T-helper 2 cell treated with Interferon-gamma antibody and Interleukin-4, amounts not matched to agents 100 ng/mL and 5 ng/mL, for 36 hours (primary cell): ENCODE results near the gene CSTF1. TPM values are rescaled to one million over a fixed set of nuclear protein-coding genes. Genes with fewer than 3 reads are reported as not detected.

Source experiments
- intact Hi-C: fragments of 100-400 bp; cut with micrococcal nuclease; formaldehyde crosslinking; loops from one replicate; pipeline ENCODE4 v1.15.1; 2023
- total RNA-seq: library from RNA; stranded (reverse); gene quantifications from 2 replicates; pipeline ENCODE4 v1.2.3, GENCODE V29; 2022

Gene CSTF1
- 48.6 and 49.4 TPM in 2 replicates for total RNA-seq

GRCh38 chr20:56392132-56392880 is at the start of gene CSTF1, which contains the start of gene AURKA:
Gene CSTF1 (plus strand): TSS chr20:56392645. CDS start chr20:56395553, 2,908 bp downstream.
Gene AURKA (minus strand): TSS chr20:56392215. CDS start chr20:56388197, 4,018 bp downstream.
- intact Hi-C loops, result loop anchor here (1.0 to 2.0 kb wide), 4 partner anchors 20 to 998 kb away; partner anchors contain the start of genes CASS4, FAM210B, RBM38 and RTF2

- intact Hi-C loops, result loop anchor here (5.0 kb wide), 1 partner anchor 1660 kb away; no protein-coding TSS in a partner anchor
Observed at GRCh38 chr20:56342783-56343182, 49.7 kb upstream of the CSTF1 start.

- intact Hi-C loops, result loop anchor here (2.0 to 5.0 kb wide), 2 partner anchors 97 to 1662 kb away; no protein-coding TSS in a partner anchor
Observed at GRCh38 chr20:56343861-56344381, 48.5 kb upstream of the CSTF1 start.

- intact Hi-C loops, result loop anchor here (2.0 kb wide), 1 partner anchor 99 kb away; no protein-coding TSS in a partner anchor
Observed at GRCh38 chr20:56345911-56346310, 46.5 kb upstream of the CSTF1 start.

GRCh38 chr20:56347628-56348304 is 44.7 kb upstream of the CSTF1 start:
- intact Hi-C loops, result no loop called here

GRCh38 chr20:56348305-56348693 is 44.1 kb upstream of the CSTF1 start:
- intact Hi-C loops, result no loop called here

GRCh38 chr20:56348746-56349145 is 43.7 kb upstream of the CSTF1 start:
- intact Hi-C loops, result no loop called here

GRCh38 chr20:56350842-56351241 is 41.6 kb upstream of the CSTF1 start:
- intact Hi-C loops, result no loop called here

GRCh38 chr20:56352345-56353055 is 39.9 kb upstream of the CSTF1 start:
- intact Hi-C loops, result no loop called here

- intact Hi-C loops, result no loop called here
Observed at GRCh38 chr20:56353356-56353755, 39.1 kb upstream of the CSTF1 start.

- intact Hi-C loops, result loop anchor here (1.0 kb wide), 1 partner anchor 34 kb away; the partner anchor contains the start of genes AURKA and CSTF1
Observed at GRCh38 chr20:56358070-56358469, 34.4 kb upstream of the CSTF1 start.

GRCh38 chr20:56358600-56359211 is 33.7 kb upstream of the CSTF1 start, which contains the start of gene FAM210B:
Gene FAM210B (plus strand): TSS chr20:56358974. CDS start chr20:56359006, 32 bp downstream.
- intact Hi-C loops, result loop anchor here (1.0 kb wide), 1 partner anchor 34 kb away; the partner anchor contains the start of genes AURKA and CSTF1

- intact Hi-C loops, result no loop called here
Observed at GRCh38 chr20:56359212-56360132, 33.0 kb upstream of the CSTF1 start.

GRCh38 chr20:56360133-56360907 is 32.1 kb upstream of the CSTF1 start:
- intact Hi-C loops, result no loop called here

GRCh38 chr20:56360908-56361205 is 31.6 kb upstream of the CSTF1 start:
- intact Hi-C loops, result no loop called here

GRCh38 chr20:56361900-56362299 is 30.5 kb upstream of the CSTF1 start:
- intact Hi-C loops, result no loop called here

- intact Hi-C loops, result no loop called here
Observed at GRCh38 chr20:56362833-56363413, 29.5 kb upstream of the CSTF1 start.

GRCh38 chr20:56363491-56363890 is 29.0 kb upstream of the CSTF1 start:
- intact Hi-C loops, result no loop called here
